Stomach (tissue), 4 donors: ENCODE measurements around the gene TFF3.

Experiments used
- POLR2AphosphoS5 ChIP-seq, 3 donors: sonication (generic); formaldehyde crosslinking; IDR thresholded peaks; one replicate each; pipeline ENCODE4 v1.6.1; 2016; ENCODE audit warnings: antibody characterized with exemption in 3 of 3
- TF ChIP-seq, protein P1 (sequence below), 7 experiments: fragments of 450-650 bp in 4 of 7; fragments of 200-600 bp in 3 of 7; sonication (generic) in 3 of 7; IDR thresholded peaks; one replicate each; pipeline ENCODE4 v1.5.1; 2016 to 2019; ENCODE audit warnings: antibody characterized with exemption in 7 of 7, control low read depth in 2 of 7, mild to moderate bottlenecking in 1 of 7

DNA sequence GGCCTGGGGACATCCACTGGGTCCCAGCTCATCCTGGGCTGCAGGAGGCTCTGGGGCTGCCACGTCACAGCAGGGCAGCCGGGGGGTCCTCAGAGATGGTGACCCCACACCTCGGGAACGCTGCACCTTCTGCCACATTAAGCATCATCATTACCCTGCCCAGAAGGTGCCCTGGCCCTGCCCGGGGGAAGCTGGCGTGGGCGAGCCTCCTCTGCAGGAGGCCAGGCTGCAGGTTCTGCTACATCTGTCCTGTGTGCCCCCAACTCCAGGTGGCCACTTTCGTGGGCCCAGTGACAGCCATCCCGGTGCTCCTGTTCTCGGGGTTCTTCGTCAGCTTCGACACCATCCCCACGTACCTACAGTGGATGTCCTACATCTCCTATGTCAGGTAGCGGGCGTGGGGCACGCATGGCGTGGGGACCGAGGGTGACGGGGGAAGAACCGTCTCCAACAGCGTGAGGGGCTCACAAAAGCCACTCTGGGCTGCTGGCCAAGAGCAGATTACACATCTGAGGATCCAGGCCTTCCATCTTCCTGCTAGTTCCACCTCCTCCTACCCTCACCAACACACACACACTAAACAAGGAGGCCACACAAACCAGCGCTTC is 20.8 kb downstream of the TFF3 start:
- TF ChIP-seq, protein P1, sequence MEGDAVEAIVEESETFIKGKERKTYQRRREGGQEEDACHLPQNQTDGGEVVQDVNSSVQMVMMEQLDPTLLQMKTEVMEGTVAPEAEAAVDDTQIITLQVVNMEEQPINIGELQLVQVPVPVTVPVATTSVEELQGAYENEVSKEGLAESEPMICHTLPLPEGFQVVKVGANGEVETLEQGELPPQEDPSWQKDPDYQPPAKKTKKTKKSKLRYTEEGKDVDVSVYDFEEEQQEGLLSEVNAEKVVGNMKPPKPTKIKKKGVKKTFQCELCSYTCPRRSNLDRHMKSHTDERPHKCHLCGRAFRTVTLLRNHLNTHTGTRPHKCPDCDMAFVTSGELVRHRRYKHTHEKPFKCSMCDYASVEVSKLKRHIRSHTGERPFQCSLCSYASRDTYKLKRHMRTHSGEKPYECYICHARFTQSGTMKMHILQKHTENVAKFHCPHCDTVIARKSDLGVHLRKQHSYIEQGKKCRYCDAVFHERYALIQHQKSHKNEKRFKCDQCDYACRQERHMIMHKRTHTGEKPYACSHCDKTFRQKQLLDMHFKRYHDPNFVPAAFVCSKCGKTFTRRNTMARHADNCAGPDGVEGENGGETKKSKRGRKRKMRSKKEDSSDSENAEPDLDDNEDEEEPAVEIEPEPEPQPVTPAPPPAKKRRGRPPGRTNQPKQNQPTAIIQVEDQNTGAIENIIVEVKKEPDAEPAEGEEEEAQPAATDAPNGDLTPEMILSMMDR (IDR thresholded peaks at IDR 0.05), result no peak
- TF ChIP-seq POLR2AphosphoS5 (IDR thresholded peaks at IDR 0.05), result no peak
